Stimulated activated CD8-positive, alpha-beta memory T cell treated with anti-CD3 and anti-CD28 coated beads, Interleukin-4, amount 100 ng/mL, for 1 hour (primary cell): Measurements from ENCODE around the gene ZYX.
"Not testable (repeated sequence)": the region's sequence is repeated elsewhere in the genome, so short reads cannot be mapped to it uniquely, and the experiment has no call there.

Experiments used
- DNase-seq, 2 donors: peaks; one replicate each; pipeline ENCODE4 v3.0.0-alpha.2; 2020; ENCODE audit warnings: low read depth in 2 of 2, low spot score in 1 of 2

The ZYX gene

DNA sequence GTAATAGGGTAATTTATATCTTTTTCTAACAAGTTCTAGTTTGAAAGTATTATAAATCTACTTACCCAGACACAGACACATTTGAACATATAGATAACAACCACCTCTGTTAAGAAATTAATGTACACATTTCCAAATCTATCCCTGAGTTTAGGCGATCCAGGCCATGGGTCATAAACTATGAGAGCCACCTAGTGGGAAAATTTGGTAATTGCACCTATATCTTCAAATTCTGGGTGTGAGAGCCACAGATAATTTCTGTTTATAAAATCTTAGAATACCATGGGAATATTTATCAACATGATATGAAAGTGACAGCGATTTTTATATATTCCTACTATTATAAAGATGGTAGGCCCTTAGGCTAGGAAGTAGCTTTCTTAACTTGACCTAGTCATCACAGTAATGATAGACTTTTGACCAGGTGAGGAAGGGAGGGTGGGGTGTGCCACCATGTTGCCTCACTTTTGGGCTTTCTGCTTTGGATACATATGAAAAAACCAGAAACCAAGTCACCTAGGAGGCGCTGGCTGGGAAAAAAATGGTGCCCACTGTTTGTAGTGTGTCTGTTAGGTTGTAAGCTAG lies 35.5 kb downstream of the ZYX start:
- no peak for DNase-seq

DNA sequence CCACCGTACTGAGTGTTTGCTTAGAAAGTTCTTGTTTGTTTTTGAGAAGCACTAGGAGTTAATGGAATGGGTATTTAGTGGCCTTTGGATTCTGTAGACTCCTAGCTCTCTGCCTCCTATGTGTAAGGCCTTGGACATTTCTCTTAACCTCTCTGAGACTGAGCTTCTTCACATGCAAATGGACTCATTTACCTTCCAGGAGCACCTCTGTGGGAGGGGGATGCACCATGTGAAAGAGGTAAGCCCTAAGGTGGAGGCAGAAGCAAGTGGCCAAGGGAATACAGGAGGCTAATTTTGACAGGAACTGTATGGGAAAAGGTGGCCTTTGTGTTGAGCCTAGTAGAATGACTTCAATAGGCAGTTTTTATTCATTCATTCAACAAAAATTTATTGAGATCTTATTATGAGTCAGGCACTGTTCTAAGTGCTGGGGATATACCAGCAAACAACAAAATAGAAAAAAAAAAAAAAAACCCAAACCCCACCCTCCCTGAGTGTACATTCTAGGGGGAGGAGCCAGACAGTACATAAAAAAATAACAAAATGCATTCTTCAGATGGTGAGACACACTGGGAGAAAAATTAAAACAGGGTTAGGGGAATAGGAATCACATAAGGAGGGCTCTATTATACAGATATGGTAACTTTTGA lies 36.7 kb downstream of the ZYX start:
- no peak for DNase-seq

- no peak for DNase-seq
Measured at GRCh38 chr7:143418681-143419458, 37.7 kb downstream of the ZYX start.

DNA sequence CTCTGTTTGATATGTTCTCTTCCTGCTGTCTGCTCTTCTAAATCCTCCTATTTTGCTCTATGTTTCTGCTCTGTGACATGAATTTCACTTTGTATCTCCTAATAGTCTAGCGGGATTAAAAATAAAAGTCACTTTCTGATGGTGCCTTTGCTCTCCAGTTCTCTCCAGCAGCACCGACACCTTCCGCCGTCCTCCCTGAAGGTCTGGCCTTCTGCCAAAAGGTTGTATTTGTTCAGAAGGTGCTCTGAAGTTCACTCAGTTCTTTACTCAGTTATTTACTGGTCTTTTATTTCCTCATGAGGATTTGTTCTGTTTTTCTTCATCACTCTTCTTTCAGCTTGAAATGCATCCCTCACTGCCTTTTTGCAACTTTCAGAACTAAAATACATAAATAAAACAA lies 38.7 kb downstream of the ZYX start:
- DNase-seq = no peak

DNA sequence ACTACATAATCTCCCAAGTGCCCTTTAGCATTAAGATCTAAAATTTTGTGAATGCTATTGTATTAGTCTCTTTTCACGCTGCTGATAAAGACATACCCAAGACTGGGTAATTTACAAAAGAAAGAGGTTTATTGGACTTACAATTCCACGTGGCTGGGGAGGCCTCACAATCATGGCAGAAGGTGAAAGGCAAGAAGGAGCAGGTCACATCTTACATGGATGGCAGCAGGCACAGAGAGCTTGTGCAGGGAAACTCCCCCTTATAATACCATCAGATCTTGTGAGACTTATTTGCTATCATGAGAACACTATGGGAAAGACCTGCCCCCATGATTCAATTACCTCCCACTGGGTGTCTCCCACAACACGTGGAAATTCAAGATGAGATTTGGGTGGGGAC lies 39.5 kb downstream of the ZYX start:
- not testable (repeated sequence) for DNase-seq

DNA sequence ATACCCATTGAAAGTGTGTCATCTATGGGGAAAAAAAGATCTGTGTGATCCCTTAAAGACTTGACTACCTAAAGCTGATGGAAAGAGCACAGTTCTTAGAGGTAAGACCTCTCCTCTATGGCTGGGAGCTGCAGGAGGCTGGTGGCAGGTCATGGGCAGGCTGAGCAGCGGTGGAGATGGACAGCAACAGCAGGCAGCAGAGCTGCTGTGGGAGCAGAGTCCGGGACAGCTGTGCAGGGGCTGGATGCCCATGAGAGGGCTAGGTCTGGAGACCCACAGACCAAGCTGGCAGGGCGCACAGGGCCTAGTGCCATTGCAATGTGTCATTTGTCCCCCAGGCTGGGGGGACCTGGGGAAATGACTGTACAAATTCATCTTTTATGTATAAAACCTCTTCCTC lies 40.9 kb downstream of the ZYX start:
- DNase-seq = no peak

GRCh38 chr7:143424476-143424875 lies 43.3 kb downstream of the ZYX start:
- not testable (repeated sequence) for DNase-seq

DNA sequence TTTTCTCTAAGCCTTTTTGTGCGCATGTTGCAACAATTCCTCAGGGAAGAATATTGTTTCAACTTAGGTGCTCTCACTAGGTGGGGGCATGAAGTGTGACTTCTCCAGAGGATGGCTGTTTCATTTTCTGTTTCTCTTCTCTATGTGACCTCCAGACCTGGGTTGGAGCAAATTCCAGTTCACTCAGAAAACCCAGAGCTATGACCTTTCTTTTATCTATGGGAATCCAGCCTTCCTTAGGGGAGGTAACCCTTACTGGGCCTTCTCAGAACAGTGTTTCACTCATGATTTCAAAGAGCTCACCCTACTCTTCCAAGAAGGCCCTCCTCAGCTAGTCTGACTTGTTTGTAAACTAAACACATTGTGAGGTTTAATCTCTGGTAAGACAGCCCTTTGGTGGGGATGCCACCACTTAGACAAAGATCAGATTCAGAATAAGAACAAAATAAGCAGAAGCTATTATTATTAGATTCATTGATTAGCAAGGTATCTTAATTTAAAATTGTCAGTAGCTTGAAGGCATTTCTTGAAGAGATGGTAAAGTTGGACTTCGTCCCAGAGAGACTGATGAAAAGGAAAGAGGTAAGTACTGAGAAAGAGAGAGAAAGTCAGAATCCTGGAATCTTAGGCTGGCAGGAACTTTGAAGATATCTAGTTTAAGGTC lies 45.5 kb downstream of the ZYX start:
- DNase-seq = no peak

- no peak for DNase-seq
Measured at GRCh38 chr7:143429770-143430698, 48.9 kb downstream of the ZYX start.

DNA sequence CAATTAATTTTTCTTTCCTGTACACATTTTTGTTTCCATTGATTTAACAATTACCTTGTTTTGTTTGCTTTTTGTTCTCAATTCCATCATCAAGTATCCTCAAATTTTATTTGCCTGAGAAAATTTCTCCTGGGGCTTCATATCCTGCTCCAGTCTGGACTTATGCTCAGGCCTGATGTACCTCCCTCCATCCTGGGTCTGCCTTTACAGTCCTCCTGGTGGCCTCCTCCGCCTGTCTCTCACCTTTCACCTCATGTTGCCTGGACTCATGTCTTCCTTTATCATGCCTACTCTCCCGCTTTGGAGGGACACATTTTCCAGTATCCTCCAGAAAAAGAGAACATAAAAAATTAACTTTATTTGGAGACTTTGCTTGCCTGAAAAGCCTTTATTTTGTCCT lies 50.0 kb downstream of the ZYX start:
- no peak for DNase-seq

DNA sequence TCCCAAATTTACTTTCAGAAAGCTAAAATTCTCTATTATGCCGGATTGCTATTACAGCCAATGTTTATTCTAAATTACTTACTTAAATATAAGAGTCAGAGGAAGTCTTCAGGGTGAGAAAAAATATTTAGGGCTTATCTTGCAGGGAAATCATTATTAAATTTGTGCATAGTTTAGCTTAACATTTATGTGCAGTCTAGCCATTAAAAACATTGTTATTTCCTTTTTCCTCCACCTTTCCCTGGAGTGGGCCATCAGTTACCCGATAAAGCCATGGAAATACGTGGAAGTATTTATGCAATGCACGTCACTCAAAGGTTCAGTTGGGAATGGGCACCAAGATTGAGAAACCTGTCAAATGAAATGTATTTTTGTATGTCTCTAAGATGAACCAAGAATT lies 52.6 kb downstream of the ZYX start:
- no peak for DNase-seq

- no peak for DNase-seq
Measured at GRCh38 chr7:143434660-143435059, 53.5 kb downstream of the ZYX start.

- no peak for DNase-seq
Measured at GRCh38 chr7:143435266-143435665, 54.1 kb downstream of the ZYX start.

DNA sequence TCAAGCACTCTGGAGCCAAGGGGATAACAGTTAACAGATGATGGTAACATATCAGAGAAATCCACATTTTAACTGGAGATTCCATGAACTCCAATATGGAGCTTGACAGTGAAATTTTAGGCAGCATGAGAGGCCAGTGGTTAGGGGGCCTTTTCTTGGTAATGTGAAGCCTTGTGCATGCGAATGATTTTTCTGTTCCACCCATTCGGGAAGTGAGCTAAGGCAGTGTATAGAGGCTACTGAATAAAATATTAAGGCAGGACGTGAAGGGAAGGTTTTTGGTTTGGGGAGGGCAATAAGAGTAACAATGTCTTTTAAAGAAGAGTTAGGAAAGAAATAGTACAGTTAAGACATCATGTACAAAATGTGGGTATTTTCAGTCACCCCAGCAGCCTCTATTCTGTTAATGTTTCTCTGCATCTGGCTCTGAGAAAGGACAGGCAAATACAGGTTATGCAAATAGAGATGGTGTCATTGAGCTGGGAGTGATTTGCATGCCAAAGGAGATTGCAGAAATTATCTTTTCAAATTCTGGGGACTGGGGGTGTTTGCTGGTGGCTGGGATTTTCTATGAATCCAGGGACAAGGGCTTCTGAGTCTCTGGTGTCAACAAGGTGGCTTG lies 55.3 kb downstream of the ZYX start:
- DNase-seq = no peak

DNA sequence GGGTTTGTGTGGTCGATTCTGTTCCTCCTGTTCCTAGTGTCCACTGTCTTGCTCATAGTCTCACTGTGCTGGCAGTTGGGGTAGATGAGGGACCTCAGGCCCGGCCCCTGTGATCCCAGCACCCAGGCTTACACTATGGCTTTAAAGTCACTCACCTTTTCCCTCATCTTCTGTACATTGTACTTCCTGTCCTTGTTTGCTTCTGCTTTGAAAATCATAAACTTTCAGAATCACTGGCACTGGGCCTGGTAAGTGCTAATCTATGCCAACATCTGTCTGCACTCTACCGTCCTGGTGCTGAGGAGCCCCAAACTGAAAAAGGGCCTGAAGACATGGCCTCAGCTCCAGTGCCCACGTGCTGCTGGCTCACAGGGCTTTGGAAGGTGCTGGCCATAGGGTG lies 56.4 kb downstream of the ZYX start:
- no peak for DNase-seq

DNA sequence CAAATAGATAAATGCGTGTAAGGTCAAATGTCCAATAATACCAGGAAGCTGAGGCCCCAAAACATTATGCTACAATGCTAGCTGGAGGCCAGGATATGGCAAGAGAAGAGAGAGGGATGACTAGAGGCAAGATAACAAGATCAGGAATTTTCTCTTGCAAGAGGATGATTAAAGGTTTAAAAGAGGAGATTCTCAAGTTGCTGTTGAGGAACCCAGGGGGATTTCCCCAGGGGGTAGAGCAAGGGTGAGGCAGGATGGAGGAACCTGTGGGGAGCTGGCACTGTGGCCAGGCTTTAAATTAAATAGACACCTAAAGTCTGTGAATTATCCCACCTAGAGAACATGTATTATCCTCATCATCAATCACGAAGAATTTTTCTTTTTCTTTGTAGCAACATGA lies 58.7 kb downstream of the ZYX start:
- no peak for DNase-seq
